IgD-negative memory B cell (primary cell): ENCODE data around the gene HBM. TPM values are rescaled to one million over a fixed set of nuclear protein-coding genes. Genes with fewer than 3 reads are reported as not detected.
"Not testable (repeated sequence)": the region's sequence is repeated elsewhere in the genome, so short reads cannot be mapped to it uniquely, and the experiment has no call there.

Source experiments
- H3K27ac Mint-ChIP-seq, 3 donors: one replicate each; pipeline ENCODE4 v1.8.0; 2020 to 2022; ENCODE audit warnings: mild to moderate bottlenecking in 3 of 3, mixed read lengths in 3 of 3, moderate library complexity in 1 of 3
- H3K27me3 Mint-ChIP-seq: one replicate; pipeline ENCODE4 v1.8.0; 2021; ENCODE audit warnings: mixed read lengths
- H3K36me3 Mint-ChIP-seq: one replicate; pipeline ENCODE4 v1.8.0; 2020; ENCODE audit warnings: mild to moderate bottlenecking, mixed read lengths
- H3K4me1 Mint-ChIP-seq, 3 donors: one replicate each; pipeline ENCODE4 v1.8.0; 2020 to 2022; ENCODE audit warnings: mixed read lengths in 3 of 3, mild to moderate bottlenecking in 1 of 3
- H3K4me3 Mint-ChIP-seq, 4 donors: one replicate each; pipeline ENCODE4 v1.8.0; 2020 to 2022; ENCODE audit warnings: mild to moderate bottlenecking in 4 of 4, mixed read lengths in 4 of 4, moderate library complexity in 3 of 4
- H3K9me3 Mint-ChIP-seq, 3 donors: one replicate each; pipeline ENCODE4 v1.8.0; 2020 to 2021; ENCODE audit warnings: mixed read lengths in 3 of 3, mild to moderate bottlenecking in 1 of 3
- polyA plus RNA-seq: library from polyadenylated mRNA; unstranded; fragments of 300-500 nt; fragmentation: Illumina TruSeq; gene quantifications from one replicate; pipeline ENCODE4 v1.2.3, GENCODE V29; 2021

Gene HBM
- polyA plus RNA-seq, 1 donor from 2014 or later = not detected

DNA sequence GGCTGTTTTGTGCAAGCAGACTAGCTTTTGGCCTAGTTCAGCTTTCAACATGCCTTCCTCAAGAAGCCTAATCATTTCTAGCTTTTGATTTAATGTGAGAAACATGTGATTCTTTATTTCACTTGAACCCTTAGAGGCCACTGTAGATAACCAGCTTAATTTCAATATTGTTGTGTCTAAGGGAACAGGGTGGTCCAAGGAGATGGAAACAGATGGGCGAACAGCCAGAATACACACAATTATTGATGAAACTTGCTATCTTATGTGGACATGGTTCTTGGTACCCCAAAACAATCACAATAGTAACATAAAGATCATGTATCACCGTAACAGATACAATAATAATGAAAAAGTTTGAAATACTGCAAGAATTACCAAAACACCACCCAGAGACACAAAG is 32.1 kb upstream of the HBM start:
- peaks cover 11 to 19% (median 14%) of the 10 kb centered on the region in 3 donors for H3K4me1 Mint-ChIP-seq

DNA sequence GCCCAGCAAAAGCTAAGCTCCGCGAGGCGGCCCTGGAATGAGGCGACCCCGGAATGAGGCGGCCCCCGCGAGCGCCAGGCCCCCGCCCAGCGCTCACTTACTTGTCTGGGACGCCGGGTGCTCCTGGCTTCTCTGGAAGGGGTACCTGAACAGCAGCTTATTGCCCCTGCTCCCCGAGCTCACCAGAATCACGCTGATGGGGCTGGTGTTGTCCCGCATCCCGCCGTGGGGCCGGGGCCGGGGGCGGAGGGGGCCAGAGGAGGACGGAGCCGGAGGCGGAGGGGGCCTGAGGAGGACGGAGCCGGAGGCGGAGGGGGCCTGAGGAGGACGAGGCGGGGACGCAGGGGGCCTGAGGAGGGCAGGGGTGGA is 27.7 kb upstream of the HBM start:
- H3K27me3 Mint-ChIP-seq = no peaks in the 10 kb centered on the region
- H3K36me3 Mint-ChIP-seq = peaks cover 2% of the 10 kb centered on the region
- no peaks in the 10 kb centered on the region for H3K9me3 Mint-ChIP-seq
- peak overlapping the region in 2 of 3 donors; percentile 43 to 82 for H3K27ac Mint-ChIP-seq
- H3K4me1 Mint-ChIP-seq = peaks cover 9 to 26% (median 15%) of the 10 kb centered on the region in 3 donors
- H3K4me3 Mint-ChIP-seq = peak overlapping the region; percentile 78 to 92 (median 87)

More for the DNA sequence above, 32.1 kb upstream of the HBM start:
- peak overlapping the region in 1 of 4 donors; percentile 62 for H3K4me3 Mint-ChIP-seq
- peaks cover 2% of the 10 kb centered on the region for H3K36me3 Mint-ChIP-seq
- peak overlapping the region in 1 of 3 donors; percentile 35 for H3K27ac Mint-ChIP-seq
- no peaks in the 10 kb centered on the region for H3K27me3 Mint-ChIP-seq
- H3K9me3 Mint-ChIP-seq = no peaks in the 10 kb centered on the region

DNA sequence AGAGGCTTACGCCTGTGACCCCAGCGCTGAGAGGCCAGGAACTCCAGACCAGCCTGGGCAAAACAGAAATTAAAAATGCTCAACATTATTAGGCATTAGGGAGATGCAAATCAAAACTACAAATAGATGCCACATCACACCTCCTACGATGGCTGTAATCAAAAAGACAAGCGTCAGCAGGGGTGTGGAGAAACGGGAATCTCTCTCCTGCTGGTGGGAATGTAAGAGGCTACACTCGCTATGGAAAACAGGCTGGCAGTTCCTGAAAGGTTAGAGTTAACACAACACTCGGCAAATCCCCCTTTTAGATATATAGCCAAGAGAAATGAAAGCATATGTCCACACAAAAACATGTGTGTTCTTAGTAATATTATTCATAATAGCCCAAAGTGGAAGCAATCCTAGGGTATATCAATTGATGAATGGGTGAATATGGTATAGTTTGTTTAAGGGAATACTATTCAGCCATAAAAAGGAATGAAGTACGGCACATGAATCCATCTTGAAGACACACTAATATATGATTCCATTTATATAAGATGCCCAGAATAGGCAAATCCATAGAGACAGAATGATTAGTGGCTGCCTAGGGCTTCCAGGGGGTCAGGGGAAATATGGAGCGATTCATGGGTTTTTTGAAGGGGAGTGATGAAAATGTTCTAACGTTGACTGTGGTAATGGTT is 25.5 kb upstream of the HBM start:
- Mint-ChIP-seq H3K4me1 (peaks cover 5 to 16% (median 10%) of the 10 kb centered on the region in 3 donors), H3K4me3 (peak overlapping the region in 2 of 4 donors; percentile 22 to 91), H3K9me3 (no peaks in the 10 kb centered on the region), H3K36me3 (peaks cover 2% of the 10 kb centered on the region), H3K27ac (peak overlapping the region in 2 of 3 donors; percentile 24 to 80), H3K27me3 (peaks cover 7% of the 10 kb centered on the region)

DNA sequence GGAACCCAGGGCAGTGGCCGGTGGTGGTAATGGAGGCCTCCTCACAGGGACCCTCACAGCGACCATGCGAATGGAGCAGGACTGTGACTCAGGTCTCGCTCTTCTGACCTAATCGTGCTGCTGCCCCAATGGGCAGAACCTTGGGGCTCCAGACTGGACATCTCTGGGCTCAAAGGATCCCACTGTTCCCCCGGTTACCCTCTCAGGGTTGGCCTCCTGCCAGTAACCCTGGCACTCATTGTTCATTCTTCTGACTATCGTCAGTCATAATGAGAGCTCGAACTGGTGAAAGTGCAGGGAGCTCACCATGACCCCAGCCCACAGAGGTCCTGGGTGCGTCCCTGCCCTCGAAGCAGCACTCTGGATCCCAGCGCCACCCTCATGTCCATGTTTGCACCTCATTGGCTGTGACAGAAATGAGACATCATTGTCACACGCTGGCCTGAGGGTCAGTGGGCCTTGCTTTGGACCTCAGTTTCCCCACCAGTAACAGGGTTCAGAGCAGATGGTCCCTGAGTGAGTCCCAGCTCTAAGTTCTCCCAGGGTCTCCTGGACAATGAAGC is 23.3 kb upstream of the HBM start:
- H3K4me3 Mint-ChIP-seq = peak overlapping the region in 1 of 4 donors; percentile 9
- peaks cover 0 to 10% (median 6%) of the 10 kb centered on the region in 3 donors for H3K4me1 Mint-ChIP-seq

DNA sequence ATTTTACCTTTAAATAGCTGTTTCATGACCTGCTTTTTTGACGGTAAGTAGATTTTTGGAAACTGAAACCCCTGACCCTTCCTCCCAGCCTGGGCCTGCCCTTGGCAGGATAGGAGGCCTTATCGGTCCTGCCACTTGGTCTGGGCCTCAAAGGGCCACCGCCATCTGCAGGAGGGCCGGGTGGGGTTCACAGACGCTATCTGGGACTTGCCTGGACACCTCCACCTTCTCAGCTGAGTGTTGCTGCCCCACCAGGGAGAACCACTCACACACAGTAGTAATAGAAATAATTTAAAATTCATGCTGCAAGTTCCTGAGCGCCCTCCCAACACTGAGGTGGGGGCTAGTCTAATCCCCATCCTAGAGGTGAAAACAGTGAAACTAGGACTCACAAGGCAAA is 22.7 kb upstream of the HBM start:
- Mint-ChIP-seq H3K36me3 (peaks cover 2% of the 10 kb centered on the region), H3K4me1 (peaks cover 0 to 10% (median 6%) of the 10 kb centered on the region in 3 donors), H3K27me3 (peaks cover 12% of the 10 kb centered on the region), H3K4me3 (peak overlapping the region in 1 of 4 donors; percentile 9), H3K27ac (no peak overlapping the region), H3K9me3 (no peaks in the 10 kb centered on the region)

More for the DNA sequence above, 23.3 kb upstream of the HBM start:
- Mint-ChIP-seq H3K36me3 (peaks cover 2% of the 10 kb centered on the region), H3K27ac (no peak overlapping the region), H3K27me3 (peaks cover 12% of the 10 kb centered on the region), H3K9me3 (no peaks in the 10 kb centered on the region)

DNA sequence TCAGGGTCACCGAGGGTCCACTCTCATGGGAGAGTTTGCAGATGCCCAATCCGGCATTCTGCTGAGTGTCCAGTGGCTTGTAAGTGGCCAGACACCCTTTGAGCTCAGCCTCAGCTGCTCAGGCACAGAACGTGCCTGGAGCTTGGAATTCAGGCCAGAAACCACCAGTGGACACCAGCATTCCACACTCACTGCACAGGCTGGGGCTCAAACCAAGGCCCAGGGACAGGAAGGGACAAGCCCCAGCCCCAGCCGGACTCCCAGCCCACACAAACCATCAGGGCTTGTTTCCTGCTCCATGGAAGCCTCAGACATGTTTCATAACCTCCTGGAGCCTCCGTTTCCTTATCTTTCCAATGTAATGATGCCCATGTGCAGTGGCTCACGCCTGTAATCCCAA is 22.3 kb upstream of the HBM start:
- Mint-ChIP-seq H3K36me3 (peaks cover 2% of the 10 kb centered on the region), H3K9me3 (no peaks in the 10 kb centered on the region), H3K27me3 (peaks cover 13% of the 10 kb centered on the region), H3K4me3 (peak overlapping the region in 1 of 4 donors; percentile 9), H3K27ac (no peak overlapping the region), H3K4me1 (peaks cover 0 to 10% (median 6%) of the 10 kb centered on the region in 3 donors)

DNA sequence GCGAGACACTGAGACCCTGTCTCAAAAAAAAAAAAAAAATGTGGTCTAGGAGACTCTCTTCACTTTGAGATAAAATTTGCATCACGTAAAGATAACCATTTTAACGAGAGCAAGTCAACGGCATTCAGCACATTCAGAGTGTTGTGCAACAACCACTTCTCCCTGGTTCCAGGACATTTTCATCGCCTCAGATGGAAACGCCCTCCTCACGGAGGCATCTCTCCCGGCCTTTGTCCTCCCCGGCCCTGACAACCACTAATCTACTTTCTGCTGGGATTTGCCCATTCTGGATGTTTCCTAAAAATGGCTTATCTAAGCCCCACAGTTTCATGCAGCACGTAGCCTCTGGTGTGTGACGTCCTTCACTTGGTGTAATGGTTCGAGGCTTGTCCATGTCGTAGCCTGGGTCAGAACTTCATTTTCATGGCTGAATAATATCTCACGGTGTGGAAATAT is 21.0 kb upstream of the HBM start:
- no peaks in the 10 kb centered on the region for H3K36me3 Mint-ChIP-seq
- H3K27ac Mint-ChIP-seq = no peak overlapping the region
- H3K4me3 Mint-ChIP-seq = peak overlapping the region in 1 of 4 donors; percentile 12
- no peaks in the 10 kb centered on the region for H3K9me3 Mint-ChIP-seq
- peaks cover 19% of the 10 kb centered on the region for H3K27me3 Mint-ChIP-seq
- H3K4me1 Mint-ChIP-seq = peaks cover 0 to 5% (median 4%) of the 10 kb centered on the region in 3 donors

DNA sequence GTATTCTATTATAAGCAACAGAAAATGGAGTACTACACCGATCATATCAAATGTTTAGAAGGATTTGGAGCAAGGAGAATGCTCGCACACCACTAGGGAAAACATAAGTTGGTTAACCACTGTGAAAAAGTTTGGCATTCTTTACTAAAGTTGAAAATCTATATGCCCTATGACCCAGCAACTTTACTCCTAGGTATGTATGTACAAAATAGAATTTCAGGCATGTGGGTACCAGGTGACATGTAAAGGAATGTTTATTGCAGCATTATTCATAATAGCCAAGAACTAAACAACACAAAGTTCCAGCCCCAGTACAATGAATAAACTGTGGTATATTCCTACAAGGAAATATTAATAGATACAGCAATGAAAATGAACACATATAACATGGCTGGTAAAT is 19.1 kb upstream of the HBM start:
- Mint-ChIP-seq H3K4me3 (no peak overlapping the region), H3K36me3 (no peaks in the 10 kb centered on the region), H3K9me3 (no peaks in the 10 kb centered on the region), H3K27ac (no peak overlapping the region), H3K27me3 (peaks cover 21% of the 10 kb centered on the region), H3K4me1 (no peaks in the 10 kb centered on the region)

DNA sequence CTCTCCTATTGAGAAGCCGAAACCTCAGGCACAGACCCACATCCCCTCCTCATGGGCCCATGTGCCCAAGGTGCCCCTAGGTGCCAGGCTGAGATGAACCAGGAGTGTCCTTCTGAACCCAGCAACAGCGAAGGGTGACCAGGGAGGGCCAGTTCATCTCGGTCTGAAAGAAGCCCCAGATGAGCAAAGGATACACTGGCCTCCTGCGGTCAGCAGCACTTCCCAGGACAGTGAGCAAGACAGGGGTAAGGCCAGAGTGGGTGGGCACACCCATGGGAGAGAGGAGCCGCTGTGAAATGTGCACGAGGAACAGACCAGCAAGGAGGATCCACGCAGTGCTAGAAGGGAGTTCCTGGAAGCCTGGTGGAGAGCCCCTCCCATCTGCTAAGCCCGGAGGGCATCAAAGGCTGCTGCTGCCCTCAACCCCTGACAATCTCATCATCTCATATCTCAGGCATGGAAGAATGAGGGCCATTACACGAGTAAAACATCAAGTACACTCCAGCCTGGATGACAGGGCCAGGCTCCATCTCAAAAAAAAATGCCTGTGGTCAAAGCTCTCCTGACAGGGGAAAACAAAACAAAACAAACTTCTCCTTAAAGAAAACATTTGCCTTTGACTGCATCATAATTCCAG is 16.6 kb upstream of the HBM start:
- no peaks in the 10 kb centered on the region for H3K36me3 Mint-ChIP-seq
- H3K27me3 Mint-ChIP-seq = peaks cover 18% of the 10 kb centered on the region
- H3K4me3 Mint-ChIP-seq = no peak overlapping the region
- no peak overlapping the region for H3K27ac Mint-ChIP-seq
- H3K4me1 Mint-ChIP-seq = no peaks in the 10 kb centered on the region
- no peaks in the 10 kb centered on the region for H3K9me3 Mint-ChIP-seq

DNA sequence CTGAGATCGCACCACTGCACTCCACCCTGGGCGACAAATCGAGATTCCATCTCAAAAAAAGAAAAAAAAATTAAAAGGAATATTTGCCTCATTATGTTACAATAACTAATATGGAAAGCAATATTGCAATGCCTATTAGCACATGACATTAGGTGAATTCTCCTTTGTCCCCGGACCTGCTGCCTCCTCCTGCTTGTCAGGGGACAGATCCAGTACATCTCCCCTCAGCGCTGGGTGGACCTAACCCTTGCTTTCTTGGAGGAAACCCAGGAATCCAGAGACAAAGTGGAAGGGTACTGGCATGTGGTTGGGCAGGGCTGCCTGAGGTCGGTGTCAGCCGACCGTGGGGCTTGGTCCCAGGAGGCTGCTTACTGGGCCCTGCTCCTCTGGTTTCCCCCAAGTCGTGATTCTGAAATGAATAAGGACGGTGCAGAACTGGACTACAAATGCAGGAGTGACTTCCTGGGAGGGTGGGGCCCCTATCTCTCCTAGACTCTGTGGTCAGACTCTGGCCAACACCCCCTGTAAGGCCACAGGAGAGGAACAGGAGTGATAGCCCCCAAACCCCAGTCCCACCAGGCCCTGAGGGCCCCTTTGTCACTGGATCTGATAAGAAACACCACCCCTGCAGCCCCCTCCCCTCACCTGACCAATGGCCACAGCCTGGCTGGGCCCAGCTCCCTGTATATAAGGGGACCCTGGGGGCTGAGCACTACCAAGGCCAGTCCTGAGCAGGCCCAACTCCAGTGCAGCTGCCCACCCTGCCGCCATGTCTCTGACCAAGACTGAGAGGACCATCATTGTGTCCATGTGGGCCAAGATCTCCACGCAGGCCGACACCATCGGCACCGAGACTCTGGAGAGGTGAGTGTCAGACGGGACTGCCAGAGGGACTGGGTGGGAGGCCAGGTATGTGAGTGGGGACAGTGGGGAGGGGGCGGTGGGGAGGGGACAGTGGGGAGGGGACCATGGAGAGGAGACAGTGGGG is 13.3 kb upstream of the HBM start, which contains the start of gene HBZ:
Gene HBZ, plus strand, starts transcription at position 504 of the 988 bp plus-strand sequence. Its CDS starts 266 bp downstream, at position 770.
- H3K9me3 Mint-ChIP-seq = no peaks in the 10 kb centered on the region
- peaks cover 2% of the 10 kb centered on the region for H3K36me3 Mint-ChIP-seq
- peaks cover 5 to 6% (median 5%) of the 10 kb centered on the region in 3 donors for H3K4me1 Mint-ChIP-seq
- H3K4me3 Mint-ChIP-seq = peak within 1 kb of the TSS in 2 of 4 donors; percentile 39 to 45
- no peak within 1 kb of the TSS for H3K27ac Mint-ChIP-seq
- H3K27me3 Mint-ChIP-seq = peaks cover 21% of the 10 kb centered on the region

DNA sequence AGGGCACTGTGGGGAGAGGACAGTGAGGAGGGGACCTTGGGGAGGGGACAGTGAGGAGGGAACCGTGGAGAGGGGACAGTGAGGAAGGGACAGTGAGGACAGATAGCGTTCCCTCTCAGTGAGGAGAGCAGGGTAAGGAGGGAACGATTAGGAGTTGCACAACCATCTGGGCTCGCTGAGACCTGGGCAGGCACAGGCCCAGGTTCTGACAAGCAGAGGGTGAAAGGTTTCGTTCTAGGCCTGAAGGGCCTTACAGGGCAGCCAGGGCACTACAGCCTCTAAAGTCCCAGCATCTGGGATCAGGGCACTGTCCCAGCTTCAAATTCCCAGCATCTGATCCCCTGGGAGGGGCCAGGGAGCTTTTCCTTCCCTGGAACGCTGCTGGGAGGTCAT is 12.7 kb upstream of the HBM start:
- not testable (repeated sequence) for H3K36me3 Mint-ChIP-seq, H3K27ac Mint-ChIP-seq, H3K9me3 Mint-ChIP-seq, H3K4me3 Mint-ChIP-seq, H3K4me1 Mint-ChIP-seq
- peaks cover 22% of the 10 kb centered on the region for H3K27me3 Mint-ChIP-seq

DNA sequence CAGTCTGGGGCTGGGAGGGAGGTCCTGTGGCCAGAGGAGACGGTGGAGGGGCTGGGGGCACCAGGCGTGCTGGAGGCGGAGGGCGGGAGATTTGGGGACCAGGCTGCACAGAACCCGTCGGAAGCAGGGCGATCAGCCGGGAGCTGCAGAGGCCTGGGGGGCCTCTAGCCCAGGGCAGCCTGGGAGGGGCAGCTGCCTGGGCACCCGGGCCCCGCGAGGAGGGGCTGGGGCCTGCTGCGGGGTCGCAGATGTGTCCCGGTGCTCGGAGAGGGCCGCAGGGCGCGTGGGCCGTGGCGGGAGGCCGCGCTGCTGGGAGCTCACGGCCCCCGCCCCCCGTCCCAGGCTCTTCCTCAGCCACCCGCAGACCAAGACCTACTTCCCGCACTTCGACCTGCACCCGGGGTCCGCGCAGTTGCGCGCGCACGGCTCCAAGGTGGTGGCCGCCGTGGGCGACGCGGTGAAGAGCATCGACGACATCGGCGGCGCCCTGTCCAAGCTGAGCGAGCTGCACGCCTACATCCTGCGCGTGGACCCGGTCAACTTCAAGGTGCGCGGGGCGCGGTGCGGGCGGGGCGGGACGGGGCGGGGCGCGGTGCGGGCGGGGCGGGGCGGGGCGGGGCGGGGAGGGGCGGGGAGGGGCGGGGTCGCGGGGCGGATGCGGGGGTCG is 12.1 kb upstream of the HBM start:
- not testable (repeated sequence) for H3K9me3 Mint-ChIP-seq, H3K27ac Mint-ChIP-seq, H3K4me1 Mint-ChIP-seq, H3K36me3 Mint-ChIP-seq, H3K4me3 Mint-ChIP-seq
- peaks cover 22% of the 10 kb centered on the region for H3K27me3 Mint-ChIP-seq

DNA sequence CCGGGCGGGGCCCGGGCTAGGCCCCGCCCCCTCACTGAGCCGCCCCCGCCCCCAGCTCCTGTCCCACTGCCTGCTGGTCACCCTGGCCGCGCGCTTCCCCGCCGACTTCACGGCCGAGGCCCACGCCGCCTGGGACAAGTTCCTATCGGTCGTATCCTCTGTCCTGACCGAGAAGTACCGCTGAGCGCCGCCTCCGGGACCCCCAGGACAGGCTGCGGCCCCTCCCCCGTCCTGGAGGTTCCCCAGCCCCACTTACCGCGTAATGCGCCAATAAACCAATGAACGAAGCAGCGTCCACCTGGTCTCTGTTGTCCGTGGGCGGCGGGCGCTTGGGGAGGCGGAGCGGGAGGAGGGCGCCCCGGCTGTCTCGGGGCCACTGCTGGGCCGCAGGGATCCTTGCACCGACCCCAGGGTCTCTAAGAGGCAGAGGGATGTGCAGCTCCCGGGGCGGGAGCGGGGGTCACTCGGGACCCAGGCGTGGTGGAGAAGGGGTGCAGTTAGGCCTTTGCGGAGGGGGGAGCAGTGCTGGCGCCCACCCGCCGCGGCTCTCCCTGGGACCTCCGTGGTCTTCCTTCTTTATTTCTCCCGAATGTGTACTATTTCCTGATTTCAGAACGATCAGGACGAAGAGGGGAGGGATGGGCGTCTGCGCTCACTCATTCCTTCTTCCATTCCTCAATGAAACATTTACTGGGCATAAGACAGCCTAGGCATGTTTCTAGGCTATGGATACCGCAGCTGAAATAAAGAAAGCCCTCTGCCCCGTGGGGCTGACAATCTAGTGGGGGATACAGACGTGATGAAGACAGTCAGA is 11.4 kb upstream of the HBM start:
- H3K36me3 Mint-ChIP-seq = peaks cover 2% of the 10 kb centered on the region
- H3K4me3 Mint-ChIP-seq = peak overlapping the region; percentile 70 to 94 (median 80)
- peak overlapping the region in 1 of 3 donors; percentile 29 for H3K27ac Mint-ChIP-seq
- no peaks in the 10 kb centered on the region for H3K9me3 Mint-ChIP-seq
- H3K27me3 Mint-ChIP-seq = peaks cover 22% of the 10 kb centered on the region
- H3K4me1 Mint-ChIP-seq = peaks cover 5 to 8% (median 5%) of the 10 kb centered on the region in 3 donors
